ENCODE measurements around the gene CDK8. TPM values are rescaled to one million over a fixed set of nuclear protein-coding genes. Genes with fewer than 3 reads are reported as not detected.

Gene CDK8
- total RNA-seq, 1 experiment from 2014 or later = 35.1 TPM

DNA sequence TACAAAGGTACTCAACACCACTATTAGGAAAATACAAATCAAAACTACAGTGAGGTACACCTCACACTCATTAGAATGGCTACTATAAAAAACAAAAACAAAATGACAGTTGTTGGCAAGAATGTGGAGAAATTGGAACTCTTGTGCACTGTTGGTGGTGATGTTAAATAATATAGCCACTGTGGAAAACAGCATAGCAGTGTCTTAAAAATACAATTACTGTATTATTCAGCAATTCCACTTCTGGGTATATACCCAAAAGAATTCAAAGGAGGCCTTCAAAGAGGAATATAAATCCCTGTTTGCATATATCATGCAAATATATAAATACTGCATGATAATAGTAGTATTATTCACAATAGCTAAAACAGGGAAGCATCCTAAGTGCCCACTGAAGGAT lies 66.8 kb downstream of the CDK8 start:
- Mint-ChIP-seq H3K4me1 (ENCODE audit: low read depth, unreplicated experiment) (peaks cover 15% of the 10 kb centered on the region), H3K27ac (ENCODE audit: unreplicated experiment) (no peak overlapping the region), H3K27me3 (ENCODE audit: insufficient read depth, unreplicated experiment) (no peaks in the 10 kb centered on the region), H3K9me3 (ENCODE audit: unreplicated experiment) (no peaks in the 10 kb centered on the region), H3K36me3 (ENCODE audit: insufficient read depth, unreplicated experiment) (no peaks in the 10 kb centered on the region), H3K4me3 (ENCODE audit: unreplicated experiment) (no peak overlapping the region)
- intact Hi-C loops (cut with micrococcal nuclease; ENCODE audit: unreplicated experiment) = loop anchor here (10.0 kb wide), 1 partner anchor 94 kb away; no protein-coding TSS in a partner anchor
- Histone ChIP-seq H3K4me3 (ENCODE audit: low read depth, low read length) (no peak overlapping the region), H3K27me3 (replicated peaks; ENCODE audit: control insufficient read depth, insufficient read depth, low read length) (no peaks in the 10 kb centered on the region), H3K9me3 (no peaks in the 10 kb centered on the region), H3K4me1 (peaks cover 4% of the 10 kb centered on the region; the same call in 1 of the 2 replicates), H3K36me3 (ENCODE audit: control insufficient read depth, insufficient read depth, low read length) (no peaks in the 10 kb centered on the region)
- no TSS peak for BruUV-seq (replicated peaks)
- no peak for DNase-seq
- CTCF ChIA-PET = no interaction called here
- POLR2A ChIA-PET = no interaction called here
- TF ChIP-seq CTCF (IDR thresholded peaks at IDR 0.05; ENCODE audit: insufficient read depth in 1 of 2, low read depth in 1 of 2, low read length in 1 of 2, severe bottlenecking in 1 of 2, unreplicated experiment in 1 of 2) = no peak

GRCh38 chr13:26323127-26323526 lies 69.2 kb downstream of the CDK8 start:
- CTCF ChIA-PET = no interaction called here
- TF ChIP-seq CTCF (IDR thresholded peaks at IDR 0.05; ENCODE audit: insufficient read depth in 1 of 2, low read depth in 1 of 2, low read length in 1 of 2, severe bottlenecking in 1 of 2, unreplicated experiment in 1 of 2) = no peak
- H3K4me1 Mint-ChIP-seq (ENCODE audit: low read depth, unreplicated experiment) = no peaks in the 10 kb centered on the region
- H3K27me3 Mint-ChIP-seq (ENCODE audit: insufficient read depth, unreplicated experiment) = no peaks in the 10 kb centered on the region
- intact Hi-C loops (cut with micrococcal nuclease; ENCODE audit: unreplicated experiment) = loop anchor here (10.0 kb wide), 1 partner anchor 92 kb away; no protein-coding TSS in a partner anchor
- no peaks in the 10 kb centered on the region for H3K9me3 Mint-ChIP-seq (ENCODE audit: unreplicated experiment)
- POLR2A ChIA-PET = no interaction called here
- no peaks in the 10 kb centered on the region for H3K36me3 ChIP-seq (ENCODE audit: control insufficient read depth, insufficient read depth, low read length)
- H3K4me3 Mint-ChIP-seq (ENCODE audit: unreplicated experiment) = no peak overlapping the region
- peaks cover 25% of the 10 kb centered on the region for H3K4me1 ChIP-seq
- H3K27ac Mint-ChIP-seq (ENCODE audit: unreplicated experiment) = no peak overlapping the region
- no TSS peak for BruUV-seq (replicated peaks)
- H3K36me3 Mint-ChIP-seq (ENCODE audit: insufficient read depth, unreplicated experiment) = no peaks in the 10 kb centered on the region
- no peaks in the 10 kb centered on the region for H3K9me3 ChIP-seq
- DNase-seq = no peak
- H3K4me3 ChIP-seq (ENCODE audit: low read depth, low read length) = no peak overlapping the region
- H3K27me3 ChIP-seq (replicated peaks; ENCODE audit: control insufficient read depth, insufficient read depth, low read length) = no peaks in the 10 kb centered on the region

DNA sequence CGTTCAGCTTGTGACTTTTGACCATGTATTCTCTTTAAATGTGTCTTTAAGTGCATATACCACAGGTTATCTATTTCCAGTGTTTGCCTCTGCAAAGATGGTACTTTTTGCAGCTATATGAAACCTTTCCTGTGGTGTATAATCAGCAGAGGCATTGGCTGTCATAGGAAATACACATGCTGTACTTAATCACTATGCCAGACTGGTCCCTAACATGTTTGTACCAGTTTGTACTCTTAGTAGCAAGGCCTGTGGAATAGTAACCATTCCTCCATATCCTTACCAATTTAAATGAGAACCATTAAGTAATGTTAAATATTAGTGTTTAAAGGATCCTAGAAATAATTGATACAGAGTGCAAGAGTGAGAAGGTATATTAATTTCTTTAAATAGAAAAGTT lies 69.8 kb downstream of the CDK8 start:
- H3K4me1 ChIP-seq = peaks cover 31% of the 10 kb centered on the region
- Mint-ChIP-seq H3K27ac (ENCODE audit: unreplicated experiment) (no peak overlapping the region), H3K4me1 (ENCODE audit: low read depth, unreplicated experiment) (peaks cover 4% of the 10 kb centered on the region), H3K27me3 (ENCODE audit: insufficient read depth, unreplicated experiment) (no peaks in the 10 kb centered on the region), H3K9me3 (ENCODE audit: unreplicated experiment) (no peaks in the 10 kb centered on the region), H3K4me3 (ENCODE audit: unreplicated experiment) (no peak overlapping the region), H3K36me3 (ENCODE audit: insufficient read depth, unreplicated experiment) (no peaks in the 10 kb centered on the region)
- H3K4me3 ChIP-seq (ENCODE audit: low read depth, low read length) = no peak overlapping the region
- BruUV-seq (replicated peaks) = no TSS peak
- ChIA-PET POLR2A (no interaction called here), CTCF (no interaction called here)
- DNase-seq = no peak
- H3K36me3 ChIP-seq (ENCODE audit: control insufficient read depth, insufficient read depth, low read length) = no peaks in the 10 kb centered on the region
- no peaks in the 10 kb centered on the region for H3K9me3 ChIP-seq
- H3K27me3 ChIP-seq (replicated peaks; ENCODE audit: control insufficient read depth, insufficient read depth, low read length) = no peaks in the 10 kb centered on the region
- no peak for TF ChIP-seq CTCF (IDR thresholded peaks at IDR 0.05; ENCODE audit: insufficient read depth in 1 of 2, low read depth in 1 of 2, low read length in 1 of 2, severe bottlenecking in 1 of 2, unreplicated experiment in 1 of 2)
- intact Hi-C loops (cut with micrococcal nuclease; ENCODE audit: unreplicated experiment) = loop anchor here (10.0 kb wide), 1 partner anchor 91 kb away; no protein-coding TSS in a partner anchor
